SU-DHL-6 (cell line): ENCODE measurements around the gene TMCO4.

ENCODE experiments used
- CTCF ChIP-seq: fragments of 200-600 bp; sonication (generic); IDR thresholded peaks from one replicate; pipeline ENCODE4 v1.5.1; 2017; ENCODE audit warnings: antibody characterized with exemption, mild to moderate bottlenecking, low read length, moderate library complexity; ENCODE audit not compliant: insufficient read depth, poor library complexity, severe bottlenecking
- EZH2phosphoT487 ChIP-seq: fragments of 200-600 bp; sonication (generic), shearing (Covaris generic); conservative IDR thresholded peaks from 2 replicates; pipeline ENCODE4 v1.6.1; 2018; ENCODE audit warnings: mild to moderate bottlenecking, antibody characterized with exemption, low read length, moderate library complexity, mixed read lengths

GRCh38 chr1:19685994-19686393 is 113.7 kb downstream of the TMCO4 start:
- TF ChIP-seq CTCF (no peak), EZH2phosphoT487 (no peak)
